Measurements from ENCODE around the gene CCBE1. TPM values are rescaled to one million over a fixed set of nuclear protein-coding genes. Genes with fewer than 3 reads are reported as not detected.

The CCBE1 gene
- total RNA-seq, 4 donors from 2014 or later: 1.3 to 30.2 (median 8.0) TPM

- ATAC-seq (ENCODE audit: low FRiP score): no peak
- DNase-seq (ENCODE audit: low spot score): no peak
Observed at GRCh38 chr18:59464486-59464885, 232.7 kb downstream of the CCBE1 start.

GRCh38 chr18:59461171-59461570 is 236.1 kb downstream of the CCBE1 start:
- DNase-seq (ENCODE audit: low spot score) (no peak), ATAC-seq (ENCODE audit: low FRiP score) (no peak)
- TF ChIP-seq, protein P1, sequence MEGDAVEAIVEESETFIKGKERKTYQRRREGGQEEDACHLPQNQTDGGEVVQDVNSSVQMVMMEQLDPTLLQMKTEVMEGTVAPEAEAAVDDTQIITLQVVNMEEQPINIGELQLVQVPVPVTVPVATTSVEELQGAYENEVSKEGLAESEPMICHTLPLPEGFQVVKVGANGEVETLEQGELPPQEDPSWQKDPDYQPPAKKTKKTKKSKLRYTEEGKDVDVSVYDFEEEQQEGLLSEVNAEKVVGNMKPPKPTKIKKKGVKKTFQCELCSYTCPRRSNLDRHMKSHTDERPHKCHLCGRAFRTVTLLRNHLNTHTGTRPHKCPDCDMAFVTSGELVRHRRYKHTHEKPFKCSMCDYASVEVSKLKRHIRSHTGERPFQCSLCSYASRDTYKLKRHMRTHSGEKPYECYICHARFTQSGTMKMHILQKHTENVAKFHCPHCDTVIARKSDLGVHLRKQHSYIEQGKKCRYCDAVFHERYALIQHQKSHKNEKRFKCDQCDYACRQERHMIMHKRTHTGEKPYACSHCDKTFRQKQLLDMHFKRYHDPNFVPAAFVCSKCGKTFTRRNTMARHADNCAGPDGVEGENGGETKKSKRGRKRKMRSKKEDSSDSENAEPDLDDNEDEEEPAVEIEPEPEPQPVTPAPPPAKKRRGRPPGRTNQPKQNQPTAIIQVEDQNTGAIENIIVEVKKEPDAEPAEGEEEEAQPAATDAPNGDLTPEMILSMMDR (IDR thresholded peaks at IDR 0.05): no peak

More at GRCh38 chr18:59464486-59464885, 232.7 kb downstream of the CCBE1 start:
- TF ChIP-seq, protein P1 (IDR thresholded peaks at IDR 0.05): no peak

DNA sequence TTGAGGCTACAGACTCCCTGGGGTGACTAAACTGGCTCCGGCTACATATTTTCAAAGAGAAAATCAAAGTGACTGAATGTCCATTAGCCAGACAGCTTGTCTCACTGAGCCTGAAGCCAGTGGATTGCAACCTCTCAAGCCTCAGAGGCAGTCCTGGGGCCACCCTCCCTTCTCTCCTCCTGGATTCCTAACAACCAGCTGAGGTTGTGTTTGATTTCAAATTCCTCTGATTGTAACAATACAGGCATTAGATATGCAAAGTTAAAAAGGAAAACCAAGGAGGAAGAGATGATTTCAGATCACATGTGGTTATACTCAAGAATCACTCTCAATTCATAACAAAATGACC is 237.2 kb downstream of the CCBE1 start:
- no peak for ATAC-seq (ENCODE audit: low FRiP score)
- TF ChIP-seq, protein P1 (IDR thresholded peaks at IDR 0.05): no peak
- no peak for DNase-seq (ENCODE audit: low spot score)

- DNase-seq (ENCODE audit: low spot score): no peak
- ATAC-seq (ENCODE audit: low FRiP score): peak; percentile 59
- TF ChIP-seq, protein P1 (IDR thresholded peaks at IDR 0.05): no peak
Observed at GRCh38 chr18:59459369-59460071, 237.7 kb downstream of the CCBE1 start.

DNA sequence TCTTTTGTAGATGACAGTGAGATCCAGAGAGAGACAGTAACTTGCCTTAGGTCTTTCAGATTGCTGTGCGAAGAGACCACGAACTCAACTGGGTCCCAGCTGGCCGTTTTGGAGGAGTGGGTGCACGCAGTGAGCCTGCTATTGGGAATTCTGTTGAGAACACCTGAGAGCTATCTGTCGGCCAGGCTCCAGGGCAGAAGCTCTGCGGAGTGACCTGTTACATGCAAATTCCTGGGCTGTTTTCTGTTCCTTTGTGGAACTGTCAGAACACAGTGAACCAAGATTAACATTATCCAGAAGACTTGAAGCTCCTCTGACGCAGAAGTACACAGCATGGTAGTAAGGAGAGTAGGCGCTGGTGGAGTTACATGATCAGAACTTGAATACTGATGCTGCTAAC is 238.6 kb downstream of the CCBE1 start:
- TF ChIP-seq, protein P1 (IDR thresholded peaks at IDR 0.05): no peak
- DNase-seq (ENCODE audit: low spot score) (no peak), ATAC-seq (ENCODE audit: low FRiP score) (no peak)

GRCh38 chr18:59456657-59457056 is 240.6 kb downstream of the CCBE1 start:
- no peak for DNase-seq (ENCODE audit: low spot score)
- TF ChIP-seq, protein P1 (IDR thresholded peaks at IDR 0.05): no peak
- no peak for ATAC-seq (ENCODE audit: low FRiP score)

DNA sequence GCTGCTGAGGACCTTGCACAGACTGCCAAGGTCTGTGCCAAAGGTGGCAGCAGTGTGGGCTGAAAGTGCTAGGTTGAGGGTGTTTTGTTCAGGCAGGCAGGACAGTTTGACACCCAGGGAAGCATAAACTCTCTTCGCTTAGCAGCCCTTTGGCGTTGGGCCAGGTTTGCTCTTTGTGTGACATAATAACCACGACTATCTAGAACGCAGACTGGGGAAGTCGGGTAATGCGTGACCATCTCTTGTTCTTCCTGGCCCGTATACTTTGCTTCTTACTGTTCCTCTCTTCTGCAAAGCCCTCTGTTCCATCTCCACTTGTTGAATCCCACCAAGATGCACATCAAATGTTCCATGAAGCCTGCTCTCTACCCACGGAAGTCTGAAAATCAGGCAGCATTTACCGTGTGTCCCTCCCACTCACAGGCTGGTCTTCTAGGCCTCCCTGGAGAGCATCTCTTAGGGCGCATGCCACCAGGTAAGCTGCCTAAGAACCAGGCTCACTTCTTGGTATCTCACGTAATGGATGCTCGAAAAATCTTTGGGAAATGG is 241.4 kb downstream of the CCBE1 start:
- ATAC-seq (ENCODE audit: low FRiP score) (no peak), DNase-seq (ENCODE audit: low spot score) (no peak)
- TF ChIP-seq, protein P1 (IDR thresholded peaks at IDR 0.05): no peak

Data from omental fat pad (tissue), 4 donors.